BLaER1 treated with 17β-estradiol and CSF1 and Interleukin-3, amounts not matched to agents 10 nM and 100 nM (cell line): ENCODE data around the gene ENOSF1.
A peak's percentile ranks its signal among the peaks of the same experiment; 100 is the strongest.

ENCODE experiments used
- H3K27ac ChIP-seq, 11 experiments: shearing (Covaris generic); formaldehyde crosslinking; 2 replicates each; pipeline ENCODE4 v1.8.1; 2022
- H3K27me3 ChIP-seq, 11 experiments: shearing (Covaris generic); formaldehyde crosslinking; 2 replicates each; pipeline ENCODE4 v1.8.1; 2022
- H3K36me3 ChIP-seq, 11 experiments: shearing (Covaris generic); formaldehyde crosslinking; 2 replicates each; pipeline ENCODE4 v1.8.1; 2022
- H3K4me1 ChIP-seq, 10 experiments: shearing (Covaris generic); formaldehyde crosslinking; 2 replicates each; pipeline ENCODE4 v1.8.1; 2022
- H3K4me2 ChIP-seq, 11 experiments: shearing (Covaris generic); formaldehyde crosslinking; 2 replicates each; pipeline ENCODE4 v1.8.1; 2022
- H3K4me3 ChIP-seq, 10 experiments: shearing (Covaris generic); formaldehyde crosslinking; 2 replicates each; pipeline ENCODE4 v1.8.1; 2022
- H3K9ac ChIP-seq, 11 experiments: shearing (Covaris generic); formaldehyde crosslinking; 2 replicates each; pipeline ENCODE4 v1.8.1; 2022
- H3K9me3 ChIP-seq, 11 experiments: shearing (Covaris generic); formaldehyde crosslinking; replicated peaks in 1 of 11; 2 replicates each; pipeline ENCODE4 v1.8.1; 2022
- H4K20me1 ChIP-seq, 11 experiments: shearing (Covaris generic); formaldehyde crosslinking; 2 replicates each; pipeline ENCODE4 v1.8.1; 2022
- Cebpa-rat ChIP-seq, 11 experiments: shearing (Covaris generic); IDR thresholded peaks; 2 replicates each; pipeline ENCODE4 v1.8.1; 2022

ENOSF1 gene

DNA sequence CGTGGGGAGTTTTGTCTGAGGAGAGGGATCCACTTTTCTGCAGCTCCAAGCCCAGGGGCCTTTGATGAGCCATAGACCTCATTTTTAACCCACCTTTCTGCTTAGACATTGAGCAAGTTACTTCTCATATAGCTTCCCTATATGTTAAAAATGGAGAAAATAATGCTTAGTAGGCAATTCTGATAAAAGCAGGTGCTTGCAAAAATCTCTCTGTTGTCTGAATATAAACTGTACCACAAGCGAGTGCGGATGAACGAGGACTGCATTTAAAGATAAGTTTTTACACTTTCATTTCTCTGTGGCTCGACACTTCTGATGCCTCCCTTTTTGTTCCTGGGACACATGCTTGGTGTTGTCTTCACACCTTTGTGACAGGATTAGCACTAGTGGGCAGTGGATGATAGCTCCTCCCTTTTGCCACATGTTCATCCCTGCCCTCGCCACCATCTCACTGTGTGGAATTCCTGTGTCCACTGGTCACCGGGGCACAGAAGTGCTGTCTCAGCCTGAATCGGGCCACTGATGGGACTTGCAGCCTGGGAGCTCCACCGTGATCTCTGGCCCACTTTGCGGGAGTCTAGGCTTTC, 53.4 kb downstream of the ENOSF1 start:
- peak overlapping the region in 9 of 11 experiments; percentile 80 to 99 (median 94); a peak in 18 of 22 replicates for H3K27ac ChIP-seq
- H3K9ac ChIP-seq: peak overlapping the region; percentile 73 to 99 (median 95); a peak in 19 of 22 replicates
- H3K27me3 ChIP-seq: peaks cover 0 to 9% (median 0%) of the 10 kb centered on the region in 11 experiments; a peak in 1 of 22 replicates
- H3K9me3 ChIP-seq: peaks cover 0 to 34% (median 33%) of the 10 kb centered on the region in 11 experiments; a peak in 18 of 22 replicates
- H4K20me1 ChIP-seq: peaks cover 0 to 8% (median 0%) of the 10 kb centered on the region in 11 experiments; a peak in 2 of 22 replicates
- peak overlapping the region; percentile 83 to 98 (median 91) for H3K4me2 ChIP-seq
- peak overlapping the region; percentile 75 to 98 (median 96) for H3K4me3 ChIP-seq
- TF ChIP-seq Cebpa-rat (IDR thresholded peaks at IDR 0.05): no peak
- peaks cover 6 to 29% (median 25%) of the 10 kb centered on the region in 10 experiments; a peak in 18 of 20 replicates for H3K4me1 ChIP-seq
- peaks cover 0 to 41% (median 36%) of the 10 kb centered on the region in 11 experiments; a peak in 19 of 22 replicates for H3K36me3 ChIP-seq

DNA sequence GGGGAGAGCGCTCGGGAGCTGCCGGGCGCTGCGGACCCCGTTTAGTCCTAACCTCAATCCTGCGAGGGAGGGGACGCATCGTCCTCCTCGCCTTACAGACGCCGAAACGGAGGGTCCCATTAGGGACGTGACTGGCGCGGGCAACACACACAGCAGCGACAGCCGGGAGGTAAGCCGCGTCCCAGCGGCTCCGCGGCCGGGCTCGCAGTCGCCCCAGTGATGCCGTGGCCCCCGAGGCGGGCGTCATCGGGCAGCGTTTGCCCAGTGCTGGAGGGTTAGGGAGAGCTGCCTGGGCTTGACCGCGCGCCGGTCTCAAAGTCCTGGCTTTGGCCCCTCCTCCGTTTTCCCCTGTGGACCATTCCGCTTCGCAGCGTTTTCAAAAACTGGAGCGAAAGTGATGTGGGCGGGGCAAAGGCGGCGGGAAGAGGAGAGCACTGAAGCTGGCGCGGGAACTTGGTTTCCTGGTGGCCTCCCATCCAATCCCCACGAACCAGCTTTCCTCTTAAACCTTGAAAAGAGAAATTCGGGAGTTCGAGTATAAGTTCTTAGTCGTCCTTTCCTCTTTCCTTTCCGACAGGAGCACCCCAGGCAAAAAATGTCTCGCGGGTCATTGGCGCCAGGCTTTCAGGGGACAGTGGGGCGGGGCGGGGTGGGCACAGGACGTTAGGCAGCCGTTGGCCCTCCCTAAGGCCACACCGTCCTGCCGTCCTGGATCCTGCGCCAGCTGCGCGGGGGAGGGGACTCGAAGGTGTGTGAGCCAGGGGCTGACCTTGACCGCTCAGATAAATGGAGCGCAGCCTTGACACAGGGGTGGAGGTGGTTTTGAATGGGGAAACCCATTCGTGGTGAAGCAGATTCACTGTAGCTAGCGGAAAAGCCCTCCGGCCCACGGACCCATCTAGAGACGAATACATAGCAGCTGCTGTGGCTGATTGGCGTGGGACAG, 54.2 kb downstream of the ENOSF1 start:
- H3K27ac ChIP-seq: peak overlapping the region in 10 of 11 experiments; percentile 43 to 99 (median 94); a peak in 20 of 22 replicates
- peaks cover 0 to 34% (median 33%) of the 10 kb centered on the region in 11 experiments; a peak in 18 of 22 replicates for H3K9me3 ChIP-seq
- H3K36me3 ChIP-seq: peaks cover 0 to 40% (median 36%) of the 10 kb centered on the region in 11 experiments; a peak in 19 of 22 replicates
- H3K9ac ChIP-seq: peak overlapping the region; percentile 73 to 99 (median 95)
- H3K4me1 ChIP-seq: peaks cover 6 to 29% (median 25%) of the 10 kb centered on the region in 10 experiments; a peak in 18 of 20 replicates
- peak overlapping the region; percentile 75 to 98 (median 96) for H3K4me3 ChIP-seq
- TF ChIP-seq Cebpa-rat (IDR thresholded peaks at IDR 0.05): no peak
- H3K27me3 ChIP-seq: peaks cover 0 to 9% (median 0%) of the 10 kb centered on the region in 11 experiments; a peak in 1 of 22 replicates
- peaks cover 0 to 8% (median 0%) of the 10 kb centered on the region in 11 experiments; a peak in 2 of 22 replicates for H4K20me1 ChIP-seq
- H3K4me2 ChIP-seq: peak overlapping the region; percentile 83 to 98 (median 91)

- Histone ChIP-seq H3K9me3 (peaks cover 0 to 34% (median 32%) of the 10 kb centered on the region in 11 experiments; a peak in 18 of 22 replicates), H3K9ac (peak within 1 kb of the TSS; percentile 73 to 99 (median 95)), H3K27ac (peak within 1 kb of the TSS in 10 of 11 experiments; percentile 43 to 99 (median 94); a peak in 20 of 22 replicates), H4K20me1 (peaks cover 0 to 8% (median 0%) of the 10 kb centered on the region in 11 experiments; a peak in 2 of 22 replicates), H3K4me3 (peak within 1 kb of the TSS; percentile 75 to 98 (median 96)), H3K27me3 (peaks cover 0 to 9% (median 0%) of the 10 kb centered on the region in 11 experiments; a peak in 1 of 22 replicates), H3K4me1 (peaks cover 6 to 30% (median 25%) of the 10 kb centered on the region in 10 experiments; a peak in 18 of 20 replicates), H3K36me3 (peaks cover 0 to 39% (median 36%) of the 10 kb centered on the region in 11 experiments; a peak in 19 of 22 replicates), H3K4me2 (peak within 1 kb of the TSS; percentile 83 to 98 (median 91))
- no peak for TF ChIP-seq Cebpa-rat (IDR thresholded peaks at IDR 0.05)
Measured at GRCh38 chr18:657311-658000, 55.0 kb downstream of the ENOSF1 start, which contains the start of gene TYMS. TYMS (plus strand) TSS chr18:657653; CDS start chr18:657743, 90 bp downstream.

DNA sequence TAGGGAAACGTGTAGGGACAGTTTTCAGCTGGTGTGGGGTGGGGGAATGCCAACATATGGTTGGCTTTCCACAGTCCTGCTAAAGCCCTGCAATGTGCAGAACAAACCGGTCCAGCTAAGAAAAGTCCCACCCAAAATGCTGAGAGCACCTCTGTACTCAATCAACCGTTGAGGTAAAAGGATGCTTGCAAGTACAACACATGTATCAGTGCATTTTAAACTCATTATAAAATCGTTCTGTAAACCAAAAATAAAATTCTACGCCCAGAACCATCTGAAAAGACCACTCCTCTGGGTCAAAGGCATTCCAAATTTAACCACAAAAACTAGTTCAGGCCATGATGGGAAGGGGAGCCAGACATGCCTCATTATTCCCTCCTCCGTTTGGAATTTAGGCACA, 57.0 kb downstream of the ENOSF1 start:
- Histone ChIP-seq H3K9me3 (peaks cover 0 to 14% (median 12%) of the 10 kb centered on the region in 11 experiments; a peak in 17 of 22 replicates), H3K27me3 (peaks cover 0 to 9% (median 0%) of the 10 kb centered on the region in 11 experiments; a peak in 1 of 22 replicates), H3K9ac (no peak overlapping the region), H3K36me3 (peaks cover 0 to 19% (median 17%) of the 10 kb centered on the region in 11 experiments; a peak in 18 of 22 replicates), H3K4me2 (peak overlapping the region in 5 of 11 experiments; percentile 83 to 97 (median 91); a peak in 7 of 22 replicates), H3K4me3 (no peak overlapping the region), H3K27ac (no peak overlapping the region), H3K4me1 (peaks cover 9 to 40% (median 32%) of the 10 kb centered on the region in 10 experiments), H4K20me1 (peaks cover 0 to 8% (median 0%) of the 10 kb centered on the region in 11 experiments; a peak in 2 of 22 replicates)
- no peak for TF ChIP-seq Cebpa-rat (IDR thresholded peaks at IDR 0.05)

- TF ChIP-seq Cebpa-rat (IDR thresholded peaks at IDR 0.05): no peak
- peaks cover 13 to 40% (median 34%) of the 10 kb centered on the region in 10 experiments for H3K4me1 ChIP-seq
- H3K4me2 ChIP-seq: no peak overlapping the region
- H3K9me3 ChIP-seq: peaks cover 0 to 6% (median 4%) of the 10 kb centered on the region in 11 experiments; a peak in 12 of 22 replicates
- H3K9ac ChIP-seq: no peak overlapping the region
- no peak overlapping the region for H3K4me3 ChIP-seq
- peaks cover 0 to 8% (median 0%) of the 10 kb centered on the region in 11 experiments; a peak in 1 of 22 replicates for H4K20me1 ChIP-seq
- H3K36me3 ChIP-seq: peaks cover 0 to 10% (median 9%) of the 10 kb centered on the region in 11 experiments; a peak in 16 of 22 replicates
- H3K27me3 ChIP-seq: peaks cover 0 to 9% (median 0%) of the 10 kb centered on the region in 11 experiments; a peak in 1 of 22 replicates
- H3K27ac ChIP-seq: no peak overlapping the region
Measured at GRCh38 chr18:654601-655000, 57.8 kb downstream of the ENOSF1 start.

DNA sequence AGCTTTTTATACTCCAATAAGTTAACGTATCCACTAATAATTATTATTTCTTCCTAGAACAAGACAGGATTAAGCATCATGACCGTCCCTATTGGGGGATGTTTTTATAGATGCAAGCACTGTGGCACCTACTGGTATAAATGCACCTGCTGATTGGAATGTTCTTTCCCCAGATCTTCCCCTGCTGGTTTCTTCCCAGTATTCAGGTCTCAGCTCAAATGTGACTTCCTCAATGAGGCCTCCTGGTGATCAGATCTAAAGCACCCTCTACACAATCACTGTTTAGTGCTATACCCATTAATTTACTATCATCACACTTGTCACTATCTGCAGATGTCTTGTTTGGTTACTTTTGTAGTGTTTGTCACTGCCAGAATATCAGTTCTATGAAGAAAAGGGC, 58.9 kb downstream of the ENOSF1 start:
- TF ChIP-seq Cebpa-rat (IDR thresholded peaks at IDR 0.05): no peak
- peaks cover 7 to 30% (median 25%) of the 10 kb centered on the region in 10 experiments; a peak in 19 of 20 replicates for H3K4me1 ChIP-seq

GRCh38 chr18:652131-652530, 60.3 kb downstream of the ENOSF1 start:
- peaks cover 7 to 36% (median 28%) of the 10 kb centered on the region in 10 experiments; a peak in 19 of 20 replicates for H3K4me1 ChIP-seq
- H4K20me1 ChIP-seq: no peaks in the 10 kb centered on the region

More for the DNA sequence above, 58.9 kb downstream of the ENOSF1 start:
- H3K9me3 ChIP-seq: no peaks in the 10 kb centered on the region
- H4K20me1 ChIP-seq: no peaks in the 10 kb centered on the region
- H3K4me3 ChIP-seq: no peak overlapping the region
- no peaks in the 10 kb centered on the region for H3K36me3 ChIP-seq
- peaks cover 0 to 9% (median 0%) of the 10 kb centered on the region in 11 experiments; a peak in 1 of 22 replicates for H3K27me3 ChIP-seq
- H3K27ac ChIP-seq: no peak overlapping the region
- no peak overlapping the region for H3K4me2 ChIP-seq
- no peak overlapping the region for H3K9ac ChIP-seq

More at GRCh38 chr18:652131-652530, 60.3 kb downstream of the ENOSF1 start:
- Histone ChIP-seq H3K27ac (no peak overlapping the region), H3K9ac (no peak overlapping the region), H3K36me3 (no peaks in the 10 kb centered on the region), H3K4me2 (no peak overlapping the region), H3K27me3 (peaks cover 0 to 6% (median 0%) of the 10 kb centered on the region in 11 experiments; a peak in 1 of 22 replicates), H3K4me3 (no peak overlapping the region), H3K9me3 (peaks cover 0 to 3% (median 0%) of the 10 kb centered on the region in 11 experiments; a peak in 1 of 22 replicates)
- no peak for TF ChIP-seq Cebpa-rat (IDR thresholded peaks at IDR 0.05)
